ENCODE data around the gene KRT12. TPM values are rescaled to one million over a fixed set of nuclear protein-coding genes. Genes with fewer than 3 reads are reported as not detected.

The KRT12 gene
- total and polyA plus RNA-seq, 9 of the 15 experiments (the other 6 are each of a cell fraction or from before 2014, with no cell fraction given), result 0.18 to 7.0 (median 2.2) TPM

DNA sequence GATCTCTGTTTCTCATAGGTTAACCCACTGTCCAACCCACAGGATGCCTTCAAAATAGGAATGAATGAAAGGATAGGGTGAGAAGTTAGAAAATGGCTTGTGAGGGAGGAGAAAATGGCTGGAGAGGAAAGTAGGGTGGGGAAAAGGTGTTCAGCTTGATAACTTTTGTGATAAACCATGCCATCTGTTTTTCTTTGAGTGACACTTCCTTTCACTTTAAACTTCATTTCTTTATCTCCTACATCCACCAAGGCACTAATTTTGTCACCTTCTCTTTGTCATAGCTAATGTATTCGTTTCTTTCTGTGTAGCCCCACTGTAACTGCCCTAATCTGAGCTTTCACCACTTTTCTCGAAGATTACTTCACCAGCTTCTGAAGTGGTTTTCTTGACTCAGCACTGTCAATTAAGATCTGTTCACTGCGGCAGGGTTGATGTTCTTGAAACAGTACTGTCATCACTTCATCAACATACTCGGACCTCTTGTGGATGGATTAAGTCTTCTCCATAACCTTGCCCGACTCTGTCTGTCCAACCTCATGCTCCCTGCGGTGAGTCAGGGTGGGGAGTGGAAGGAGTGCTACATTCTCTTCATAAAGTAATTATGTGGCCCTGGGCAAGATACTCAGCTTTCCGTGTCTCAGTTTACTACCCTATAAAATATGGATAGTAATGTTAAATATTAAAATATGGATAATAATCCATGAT lies 39.1 kb downstream of the KRT12 start (continued):
- TF ChIP-seq, protein P1, sequence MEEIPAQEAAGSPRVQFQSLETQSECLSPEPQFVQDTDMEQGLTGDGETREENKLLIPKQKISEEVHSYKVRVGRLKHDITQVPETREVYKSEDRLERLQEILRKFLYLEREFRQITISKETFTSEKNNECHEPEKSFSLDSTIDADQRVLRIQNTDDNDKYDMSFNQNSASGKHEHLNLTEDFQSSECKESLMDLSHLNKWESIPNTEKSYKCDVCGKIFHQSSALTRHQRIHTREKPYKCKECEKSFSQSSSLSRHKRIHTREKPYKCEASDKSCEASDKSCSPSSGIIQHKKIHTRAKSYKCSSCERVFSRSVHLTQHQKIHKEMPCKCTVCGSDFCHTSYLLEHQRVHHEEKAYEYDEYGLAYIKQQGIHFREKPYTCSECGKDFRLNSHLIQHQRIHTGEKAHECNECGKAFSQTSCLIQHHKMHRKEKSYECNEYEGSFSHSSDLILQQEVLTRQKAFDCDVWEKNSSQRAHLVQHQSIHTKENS (CRISPR knock-in tag; IDR thresholded peaks at IDR 0.05), result no peak
- no peak for TF ChIP-seq U2AF1 (optimal IDR thresholded peaks at IDR 0.05; ENCODE audit: low read depth, low read length)
- TF ChIP-seq MYNN (IDR thresholded peaks at IDR 0.05), result no peak
- no peak for TF ChIP-seq MYNN (CRISPR knock-in tag; IDR thresholded peaks at IDR 0.05)
- no peak for TF ChIP-seq NR3C1 (CRISPR knock-in tag; IDR thresholded peaks at IDR 0.05)
- TF ChIP-seq BHLHE40 (IDR thresholded peaks at IDR 0.05; ENCODE audit: low read length), result no peak
- TF ChIP-seq CREB1 (IDR thresholded peaks at IDR 0.05), result peak; percentile 63; the same call in 1 of the 2 replicates
- TF ChIP-seq CREB1 (CRISPR knock-in tag; IDR thresholded peaks at IDR 0.05), result no peak
- TF ChIP-seq ZSCAN32 (CRISPR knock-in tag; IDR thresholded peaks at IDR 0.05), result no peak
- peak; percentile 95 for TF ChIP-seq ZNF766 (CRISPR knock-in tag; conservative IDR thresholded peaks at IDR 0.05)
- TF ChIP-seq EZH2 (IDR thresholded peaks at IDR 0.05; ENCODE audit: borderline replicate concordance, low read depth, low read length), result no peak
- TF ChIP-seq RCOR1 (IDR thresholded peaks at IDR 0.05; ENCODE audit: borderline replicate concordance in 1 of 2, low read depth in 2 of 2, low read length in 2 of 2), result peak in 1 of 2 experiments; percentile 97; a peak in 3 of 4 replicates
- TF ChIP-seq SAFB (IDR thresholded peaks at IDR 0.05; ENCODE audit: borderline replicate concordance, low read depth, low read length), result no peak
- TF ChIP-seq ZNF232 (CRISPR knock-in tag; IDR thresholded peaks at IDR 0.05), result no peak
- TF ChIP-seq, protein P2, sequence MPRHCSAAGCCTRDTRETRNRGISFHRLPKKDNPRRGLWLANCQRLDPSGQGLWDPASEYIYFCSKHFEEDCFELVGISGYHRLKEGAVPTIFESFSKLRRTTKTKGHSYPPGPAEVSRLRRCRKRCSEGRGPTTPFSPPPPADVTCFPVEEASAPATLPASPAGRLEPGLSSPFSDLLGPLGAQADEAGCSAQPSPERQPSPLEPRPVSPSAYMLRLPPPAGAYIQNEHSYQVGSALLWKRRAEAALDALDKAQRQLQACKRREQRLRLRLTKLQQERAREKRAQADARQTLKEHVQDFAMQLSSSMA (CRISPR knock-in tag; IDR thresholded peaks at IDR 0.05), result no peak
- no peak for TF ChIP-seq PTTG1 (tag; IDR thresholded peaks at IDR 0.05; ENCODE audit: low read depth)
- TF ChIP-seq, protein P3, sequence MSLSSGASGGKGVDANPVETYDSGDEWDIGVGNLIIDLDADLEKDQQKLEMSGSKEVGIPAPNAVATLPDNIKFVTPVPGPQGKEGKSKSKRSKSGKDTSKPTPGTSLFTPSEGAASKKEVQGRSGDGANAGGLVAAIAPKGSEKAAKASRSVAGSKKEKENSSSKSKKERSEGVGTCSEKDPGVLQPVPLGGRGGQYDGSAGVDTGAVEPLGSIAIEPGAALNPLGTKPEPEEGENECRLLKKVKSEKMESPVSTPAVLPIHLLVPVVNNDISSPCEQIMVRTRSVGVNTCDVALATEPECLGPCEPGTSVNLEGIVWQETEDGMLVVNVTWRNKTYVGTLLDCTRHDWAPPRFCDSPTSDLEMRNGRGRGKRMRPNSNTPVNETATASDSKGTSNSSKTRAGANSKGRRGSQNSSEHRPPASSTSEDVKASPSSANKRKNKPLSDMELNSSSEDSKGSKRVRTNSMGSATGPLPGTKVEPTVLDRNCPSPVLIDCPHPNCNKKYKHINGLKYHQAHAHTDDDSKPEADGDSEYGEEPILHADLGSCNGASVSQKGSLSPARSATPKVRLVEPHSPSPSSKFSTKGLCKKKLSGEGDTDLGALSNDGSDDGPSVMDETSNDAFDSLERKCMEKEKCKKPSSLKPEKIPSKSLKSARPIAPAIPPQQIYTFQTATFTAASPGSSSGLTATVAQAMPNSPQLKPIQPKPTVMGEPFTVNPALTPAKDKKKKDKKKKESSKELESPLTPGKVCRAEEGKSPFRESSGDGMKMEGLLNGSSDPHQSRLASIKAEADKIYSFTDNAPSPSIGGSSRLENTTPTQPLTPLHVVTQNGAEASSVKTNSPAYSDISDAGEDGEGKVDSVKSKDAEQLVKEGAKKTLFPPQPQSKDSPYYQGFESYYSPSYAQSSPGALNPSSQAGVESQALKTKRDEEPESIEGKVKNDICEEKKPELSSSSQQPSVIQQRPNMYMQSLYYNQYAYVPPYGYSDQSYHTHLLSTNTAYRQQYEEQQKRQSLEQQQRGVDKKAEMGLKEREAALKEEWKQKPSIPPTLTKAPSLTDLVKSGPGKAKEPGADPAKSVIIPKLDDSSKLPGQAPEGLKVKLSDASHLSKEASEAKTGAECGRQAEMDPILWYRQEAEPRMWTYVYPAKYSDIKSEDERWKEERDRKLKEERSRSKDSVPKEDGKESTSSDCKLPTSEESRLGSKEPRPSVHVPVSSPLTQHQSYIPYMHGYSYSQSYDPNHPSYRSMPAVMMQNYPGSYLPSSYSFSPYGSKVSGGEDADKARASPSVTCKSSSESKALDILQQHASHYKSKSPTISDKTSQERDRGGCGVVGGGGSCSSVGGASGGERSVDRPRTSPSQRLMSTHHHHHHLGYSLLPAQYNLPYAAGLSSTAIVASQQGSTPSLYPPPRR (CRISPR knock-in tag; IDR thresholded peaks at IDR 0.05; ENCODE audit: borderline replicate concordance), result peak; percentile 70; the same call in 1 of the 2 replicates
- TF ChIP-seq, protein P4, sequence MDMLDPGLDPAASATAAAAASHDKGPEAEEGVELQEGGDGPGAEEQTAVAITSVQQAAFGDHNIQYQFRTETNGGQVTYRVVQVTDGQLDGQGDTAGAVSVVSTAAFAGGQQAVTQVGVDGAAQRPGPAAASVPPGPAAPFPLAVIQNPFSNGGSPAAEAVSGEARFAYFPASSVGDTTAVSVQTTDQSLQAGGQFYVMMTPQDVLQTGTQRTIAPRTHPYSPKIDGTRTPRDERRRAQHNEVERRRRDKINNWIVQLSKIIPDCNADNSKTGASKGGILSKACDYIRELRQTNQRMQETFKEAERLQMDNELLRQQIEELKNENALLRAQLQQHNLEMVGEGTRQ (CRISPR knock-in tag; IDR thresholded peaks at IDR 0.05), result no peak
- TF ChIP-seq, protein P5, sequence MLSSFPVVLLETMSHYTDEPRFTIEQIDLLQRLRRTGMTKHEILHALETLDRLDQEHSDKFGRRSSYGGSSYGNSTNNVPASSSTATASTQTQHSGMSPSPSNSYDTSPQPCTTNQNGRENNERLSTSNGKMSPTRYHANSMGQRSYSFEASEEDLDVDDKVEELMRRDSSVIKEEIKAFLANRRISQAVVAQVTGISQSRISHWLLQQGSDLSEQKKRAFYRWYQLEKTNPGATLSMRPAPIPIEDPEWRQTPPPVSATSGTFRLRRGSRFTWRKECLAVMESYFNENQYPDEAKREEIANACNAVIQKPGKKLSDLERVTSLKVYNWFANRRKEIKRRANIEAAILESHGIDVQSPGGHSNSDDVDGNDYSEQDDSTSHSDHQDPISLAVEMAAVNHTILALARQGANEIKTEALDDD (IDR thresholded peaks at IDR 0.05), result peak; percentile 97
- no peak for TF ChIP-seq ZBTB7A (IDR thresholded peaks at IDR 0.05; ENCODE audit: borderline replicate concordance, control insufficient read depth, low read depth, low read length)
- no peak for TF ChIP-seq NR1H2 (CRISPR knock-in tag; IDR thresholded peaks at IDR 0.05)
